HS-27A (cell line): ENCODE results near the gene SORCS2.

Source experiments
- DNase-seq: peaks from one replicate; pipeline ENCODE4 v3.0.0-alpha.2; 2012; ENCODE audit warnings: low read depth, missing footprints

The SORCS2 gene

GRCh38 chr4:7530082-7530481 lies 337.7 kb downstream of the SORCS2 start:
- DNase-seq: no peak

GRCh38 chr4:7530932-7531639 lies 338.7 kb downstream of the SORCS2 start:
- no peak for DNase-seq

- DNase-seq: no peak
These were observed 339.3 kb downstream of the SORCS2 start for GRCh38 chr4:7531640-7531994.

GRCh38 chr4:7532043-7532442 lies 339.7 kb downstream of the SORCS2 start:
- no peak for DNase-seq

GRCh38 chr4:7533267-7533666 lies 340.9 kb downstream of the SORCS2 start:
- no peak for DNase-seq

GRCh38 chr4:7535094-7535493 lies 342.8 kb downstream of the SORCS2 start:
- no peak for DNase-seq

- DNase-seq: no peak
These were observed 343.3 kb downstream of the SORCS2 start for GRCh38 chr4:7535619-7536018.

- no peak for DNase-seq
These were observed 344.5 kb downstream of the SORCS2 start for GRCh38 chr4:7536876-7537275.

- DNase-seq: no peak
These were observed 345.6 kb downstream of the SORCS2 start for GRCh38 chr4:7537853-7538400.

GRCh38 chr4:7538518-7538917 lies 346.2 kb downstream of the SORCS2 start:
- DNase-seq: no peak

- no peak for DNase-seq
These were observed 346.8 kb downstream of the SORCS2 start for GRCh38 chr4:7539186-7539585.

- DNase-seq: no peak
These were observed 347.3 kb downstream of the SORCS2 start for GRCh38 chr4:7539659-7540058.

- no peak for DNase-seq
These were observed 347.9 kb downstream of the SORCS2 start for GRCh38 chr4:7540206-7540605.

- DNase-seq: no peak
These were observed 348.5 kb downstream of the SORCS2 start for GRCh38 chr4:7540654-7541413.

- no peak for DNase-seq
These were observed 349.1 kb downstream of the SORCS2 start for GRCh38 chr4:7541414-7541810.

GRCh38 chr4:7542781-7543180 lies 350.4 kb downstream of the SORCS2 start:
- DNase-seq: no peak

GRCh38 chr4:7546152-7546808 lies 353.9 kb downstream of the SORCS2 start:
- DNase-seq: no peak

GRCh38 chr4:7546809-7547367 lies 354.6 kb downstream of the SORCS2 start:
- DNase-seq: no peak

GRCh38 chr4:7547368-7548040 lies 355.2 kb downstream of the SORCS2 start:
- DNase-seq: no peak

GRCh38 chr4:7549866-7550265 lies 357.5 kb downstream of the SORCS2 start:
- DNase-seq: no peak

GRCh38 chr4:7552466-7552865 lies 360.1 kb downstream of the SORCS2 start:
- DNase-seq: no peak

GRCh38 chr4:7553280-7553679 lies 360.9 kb downstream of the SORCS2 start:
- DNase-seq: no peak
